Vagina (tissue), 2 donors: ENCODE measurements around the gene SORCS1.

Experiments
- CTCF ChIP-seq, 3 experiments: fragments of 450-650 bp in 2 of 3; fragments of 200-600 bp in 1 of 3; sonication (generic) in 1 of 3; IDR thresholded peaks; one replicate each; pipeline ENCODE4 v1.5.1; 2017 to 2019; ENCODE audit warnings: antibody characterized with exemption in 3 of 3, mild to moderate bottlenecking in 2 of 3, moderate library complexity in 2 of 3
- POLR2A ChIP-seq, 2 donors: fragments of 450-650 bp; IDR thresholded peaks; one replicate each; pipeline ENCODE4 v1.6.1; 2017; ENCODE audit warnings: antibody characterized with exemption in 2 of 2, mild to moderate bottlenecking in 2 of 2, moderate library complexity in 2 of 2

DNA sequence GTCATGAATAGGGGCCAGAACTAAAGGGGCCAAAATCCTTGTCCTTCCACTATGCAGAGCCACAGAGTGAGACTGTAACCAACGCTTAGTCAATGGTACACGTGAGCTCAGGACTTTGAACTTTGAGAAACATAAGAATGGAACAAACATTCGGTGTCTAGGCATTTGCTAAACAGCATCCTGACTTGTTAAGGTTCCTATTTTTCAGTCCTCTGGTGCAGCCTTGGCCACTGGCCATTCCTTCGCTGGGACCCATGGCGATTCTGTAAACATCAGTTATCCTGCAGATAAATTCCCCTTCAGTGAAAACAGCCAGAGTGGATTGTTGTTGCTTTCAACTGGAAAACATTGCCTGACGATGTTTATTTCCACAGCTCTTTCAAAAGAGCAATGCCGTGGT is 266.8 kb downstream of the SORCS1 start:
- TF ChIP-seq POLR2A (IDR thresholded peaks at IDR 0.05) (no peak), CTCF (IDR thresholded peaks at IDR 0.05) (no peak)
